Measurements from ENCODE around the gene DDAH1. TPM values are rescaled to one million over a fixed set of nuclear protein-coding genes. Genes with fewer than 3 reads are reported as not detected.

The DDAH1 gene
- total and polyA plus RNA-seq, 2 experiments from 2014 or later = 19.5 to 49.8 TPM

GRCh38 chr1:85397490-85398032, 67.4 kb downstream of the DDAH1 start:
- Histone ChIP-seq H3K4me3 (no peak overlapping the region), H3K79me2 (peaks cover 3% of the 10 kb centered on the region), H3K36me3 (replicated peaks; ENCODE audit: insufficient read depth, low read depth) (no peaks in the 10 kb centered on the region), H3K4me2 (no peak overlapping the region), H3K27ac (no peak overlapping the region), H4K20me1 (ENCODE audit: insufficient read depth, poor library complexity, severe bottlenecking) (no peaks in the 10 kb centered on the region), H3K9me2 (replicated peaks; ENCODE audit: insufficient read depth) (no peaks in the 10 kb centered on the region), H3K27me3 (no peaks in the 10 kb centered on the region), H3K4me1 (ENCODE audit: insufficient read depth) (no peaks in the 10 kb centered on the region), H3K9me3 (ENCODE audit: low read depth) (no peaks in the 10 kb centered on the region), H2AFZ (no peak overlapping the region)
- 65% methylated on average over 4 of the region's 4 CpGs for WGBS (ENCODE audit: low lambda C conversion rate, missing lambda C conversion rate)
- TF ChIP-seq, protein P1, sequence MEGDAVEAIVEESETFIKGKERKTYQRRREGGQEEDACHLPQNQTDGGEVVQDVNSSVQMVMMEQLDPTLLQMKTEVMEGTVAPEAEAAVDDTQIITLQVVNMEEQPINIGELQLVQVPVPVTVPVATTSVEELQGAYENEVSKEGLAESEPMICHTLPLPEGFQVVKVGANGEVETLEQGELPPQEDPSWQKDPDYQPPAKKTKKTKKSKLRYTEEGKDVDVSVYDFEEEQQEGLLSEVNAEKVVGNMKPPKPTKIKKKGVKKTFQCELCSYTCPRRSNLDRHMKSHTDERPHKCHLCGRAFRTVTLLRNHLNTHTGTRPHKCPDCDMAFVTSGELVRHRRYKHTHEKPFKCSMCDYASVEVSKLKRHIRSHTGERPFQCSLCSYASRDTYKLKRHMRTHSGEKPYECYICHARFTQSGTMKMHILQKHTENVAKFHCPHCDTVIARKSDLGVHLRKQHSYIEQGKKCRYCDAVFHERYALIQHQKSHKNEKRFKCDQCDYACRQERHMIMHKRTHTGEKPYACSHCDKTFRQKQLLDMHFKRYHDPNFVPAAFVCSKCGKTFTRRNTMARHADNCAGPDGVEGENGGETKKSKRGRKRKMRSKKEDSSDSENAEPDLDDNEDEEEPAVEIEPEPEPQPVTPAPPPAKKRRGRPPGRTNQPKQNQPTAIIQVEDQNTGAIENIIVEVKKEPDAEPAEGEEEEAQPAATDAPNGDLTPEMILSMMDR (IDR thresholded peaks at IDR 0.05; ENCODE audit: poor library complexity) = no peak
- TF ChIP-seq EZH2phosphoT487 (IDR thresholded peaks at IDR 0.05; ENCODE audit: low read depth, severe bottlenecking, unreplicated experiment) (no peak), EZH2 (IDR thresholded peaks at IDR 0.05; ENCODE audit: borderline replicate concordance) (no peak)
- no peak for DNase-seq (ENCODE audit: low spot score)

GRCh38 chr1:85396194-85396593, 68.8 kb downstream of the DDAH1 start:
- no peak overlapping the region for H3K4me2 ChIP-seq
- TF ChIP-seq EZH2 (IDR thresholded peaks at IDR 0.05; ENCODE audit: borderline replicate concordance) = no peak
- TF ChIP-seq, protein P1 (IDR thresholded peaks at IDR 0.05; ENCODE audit: poor library complexity) = no peak
- TF ChIP-seq EZH2phosphoT487 (IDR thresholded peaks at IDR 0.05; ENCODE audit: low read depth, severe bottlenecking, unreplicated experiment) = no peak
- H3K9me3 ChIP-seq (ENCODE audit: low read depth) = no peaks in the 10 kb centered on the region
- no peaks in the 10 kb centered on the region for H3K9me2 ChIP-seq (replicated peaks; ENCODE audit: insufficient read depth)
- 97% methylated on average over 2 of the region's 2 CpGs for WGBS (ENCODE audit: low lambda C conversion rate, missing lambda C conversion rate)
- H3K79me2 ChIP-seq = peaks cover 12% of the 10 kb centered on the region
- H3K36me3 ChIP-seq (replicated peaks; ENCODE audit: insufficient read depth, low read depth) = no peaks in the 10 kb centered on the region
- H3K4me3 ChIP-seq = no peak overlapping the region
- no peak overlapping the region for H2AFZ ChIP-seq
- DNase-seq (ENCODE audit: low spot score) = no peak
- H3K27me3 ChIP-seq = no peaks in the 10 kb centered on the region
- H4K20me1 ChIP-seq (ENCODE audit: insufficient read depth, poor library complexity, severe bottlenecking) = no peaks in the 10 kb centered on the region
- no peaks in the 10 kb centered on the region for H3K4me1 ChIP-seq (ENCODE audit: insufficient read depth)
- no peak overlapping the region for H3K27ac ChIP-seq

DNA sequence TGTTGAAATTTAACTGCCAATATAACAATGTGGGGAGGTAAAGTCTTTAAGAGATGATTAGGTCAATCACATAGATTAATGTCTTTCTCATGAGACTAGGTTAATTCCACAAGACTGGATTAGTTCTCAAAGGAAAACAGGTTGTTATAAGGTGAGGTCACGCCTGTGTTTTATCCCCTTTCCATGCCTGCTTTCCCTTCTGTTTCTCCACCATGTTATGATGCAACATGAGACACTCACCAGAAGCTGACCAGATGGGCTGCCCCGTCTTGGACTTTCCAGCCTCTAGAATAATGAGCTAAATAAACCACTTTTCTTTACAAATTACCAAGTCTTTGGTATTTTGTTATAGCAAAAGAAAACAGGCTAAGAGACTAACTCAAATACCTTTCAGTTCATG, 70.8 kb downstream of the DDAH1 start:
- no peak overlapping the region for H3K4me2 ChIP-seq
- TF ChIP-seq, protein P1 (IDR thresholded peaks at IDR 0.05; ENCODE audit: poor library complexity) = no peak
- no peak for TF ChIP-seq EZH2phosphoT487 (IDR thresholded peaks at IDR 0.05; ENCODE audit: low read depth, severe bottlenecking, unreplicated experiment)
- no peak for TF ChIP-seq EZH2 (IDR thresholded peaks at IDR 0.05; ENCODE audit: borderline replicate concordance)
- no peaks in the 10 kb centered on the region for H3K9me2 ChIP-seq (replicated peaks; ENCODE audit: insufficient read depth)
- H3K9me3 ChIP-seq (ENCODE audit: low read depth) = no peaks in the 10 kb centered on the region
- peak overlapping the region; percentile 8 for H3K27ac ChIP-seq
- H4K20me1 ChIP-seq (ENCODE audit: insufficient read depth, poor library complexity, severe bottlenecking) = no peaks in the 10 kb centered on the region
- 81% methylated on average over 2 of the region's 2 CpGs for WGBS (ENCODE audit: low lambda C conversion rate, missing lambda C conversion rate)
- H3K27me3 ChIP-seq = no peaks in the 10 kb centered on the region
- H2AFZ ChIP-seq = no peak overlapping the region
- H3K4me1 ChIP-seq (ENCODE audit: insufficient read depth) = no peaks in the 10 kb centered on the region
- DNase-seq (ENCODE audit: low spot score) = no peak
- H3K79me2 ChIP-seq = peaks cover 21% of the 10 kb centered on the region
- no peaks in the 10 kb centered on the region for H3K36me3 ChIP-seq (replicated peaks; ENCODE audit: insufficient read depth, low read depth)
- H3K4me3 ChIP-seq = no peak overlapping the region

DNA sequence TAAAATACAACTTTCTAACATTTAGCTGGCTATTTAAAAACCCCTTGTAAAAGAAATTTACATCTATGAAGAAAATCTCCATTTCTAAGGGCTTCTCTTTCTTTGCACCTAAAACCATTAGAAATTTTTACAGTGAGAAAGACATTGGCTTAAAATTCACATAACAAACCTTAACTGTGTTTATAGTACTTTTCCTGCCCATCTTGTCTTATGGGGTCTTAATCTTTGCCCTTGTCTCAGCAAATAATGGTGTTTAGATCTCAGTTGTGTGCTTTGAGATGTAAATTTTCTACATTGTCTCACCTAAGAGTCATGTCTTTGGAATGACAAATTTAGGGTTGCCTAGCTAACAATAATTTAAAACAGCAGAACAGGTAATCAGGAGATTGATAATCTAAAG, 71.5 kb downstream of the DDAH1 start:
- Histone ChIP-seq H3K4me3 (no peak overlapping the region), H3K27me3 (no peaks in the 10 kb centered on the region), H3K4me1 (ENCODE audit: insufficient read depth) (no peaks in the 10 kb centered on the region), H3K79me2 (peaks cover 28% of the 10 kb centered on the region), H3K27ac (no peak overlapping the region), H3K4me2 (no peak overlapping the region), H4K20me1 (ENCODE audit: insufficient read depth, poor library complexity, severe bottlenecking) (no peaks in the 10 kb centered on the region), H3K9me2 (replicated peaks; ENCODE audit: insufficient read depth) (no peaks in the 10 kb centered on the region), H3K36me3 (replicated peaks; ENCODE audit: insufficient read depth, low read depth) (no peaks in the 10 kb centered on the region), H3K9me3 (ENCODE audit: low read depth) (no peaks in the 10 kb centered on the region), H2AFZ (no peak overlapping the region)
- TF ChIP-seq EZH2phosphoT487 (IDR thresholded peaks at IDR 0.05; ENCODE audit: low read depth, severe bottlenecking, unreplicated experiment) (no peak), EZH2 (IDR thresholded peaks at IDR 0.05; ENCODE audit: borderline replicate concordance) (no peak)
- TF ChIP-seq, protein P1 (IDR thresholded peaks at IDR 0.05; ENCODE audit: poor library complexity) = no peak
- no peak for DNase-seq (ENCODE audit: low spot score)
